ENCODE data around the gene CFAP61. TPM values are rescaled to one million over a fixed set of nuclear protein-coding genes. Genes with fewer than 3 reads are reported as not detected.

The CFAP61 gene
- total and polyA plus RNA-seq, 2 donors from 2014 or later: 0.58 to 2.6 TPM

GRCh38 chr20:20021835-20022234 lies 30.5 kb upstream of the CFAP61 start:
- Histone ChIP-seq H3K4me3 (ENCODE audit: low read length in 3 of 3) (no peak overlapping the region), H3K36me3 (ENCODE audit: control insufficient read depth in 2 of 3, insufficient read depth in 3 of 3, low read length in 3 of 3) (peaks cover 0 to 5% (median 2%) of the 10 kb centered on the region in 3 donors), H3K27me3 (ENCODE audit: control insufficient read depth, insufficient read depth, low read length) (no peaks in the 10 kb centered on the region), H3K9ac (ENCODE audit: low read length in 3 of 3) (no peak overlapping the region), H3K9me3 (ENCODE audit: control insufficient read depth in 2 of 3, insufficient read depth in 1 of 3, low read length in 3 of 3) (no peaks in the 10 kb centered on the region), H3K4me1 (ENCODE audit: control insufficient read depth in 2 of 3, insufficient read depth in 2 of 3, low read depth in 1 of 3, low read length in 3 of 3) (peaks cover 0 to 18% (median 11%) of the 10 kb centered on the region in 3 donors), H3K27ac (ENCODE audit: low read depth in 2 of 2, low read length in 2 of 2) (no peak overlapping the region)
- intact Hi-C loops (cut with DNase I): no loop called here
- TF ChIP-seq CTCF (IDR thresholded peaks at IDR 0.05; ENCODE audit: borderline replicate concordance, extremely low read depth, insufficient read depth): no peak
- DNase-seq (no peak), FAIRE-seq (no peak)

GRCh38 chr20:20022498-20022897 lies 29.8 kb upstream of the CFAP61 start:
- no peak for FAIRE-seq
- no peaks in the 10 kb centered on the region for H3K27me3 ChIP-seq (ENCODE audit: control insufficient read depth, insufficient read depth, low read length)
- H3K36me3 ChIP-seq (ENCODE audit: control insufficient read depth in 2 of 3, insufficient read depth in 3 of 3, low read length in 3 of 3): peaks cover 2 to 5% (median 3%) of the 10 kb centered on the region in 3 donors
- no peak overlapping the region for H3K9ac ChIP-seq (ENCODE audit: low read length in 3 of 3)
- no peak for DNase-seq
- intact Hi-C loops (cut with DNase I): no loop called here
- TF ChIP-seq CTCF (IDR thresholded peaks at IDR 0.05; ENCODE audit: borderline replicate concordance, extremely low read depth, insufficient read depth): no peak
- no peak overlapping the region for H3K27ac ChIP-seq (ENCODE audit: low read depth in 2 of 2, low read length in 2 of 2)
- H3K9me3 ChIP-seq (ENCODE audit: control insufficient read depth in 2 of 3, insufficient read depth in 1 of 3, low read length in 3 of 3): no peaks in the 10 kb centered on the region
- H3K4me3 ChIP-seq (ENCODE audit: low read length in 3 of 3): no peak overlapping the region
- peaks cover 0 to 18% (median 11%) of the 10 kb centered on the region in 3 donors for H3K4me1 ChIP-seq (ENCODE audit: control insufficient read depth in 2 of 3, insufficient read depth in 2 of 3, low read depth in 1 of 3, low read length in 3 of 3)

GRCh38 chr20:20023395-20023794 lies 28.9 kb upstream of the CFAP61 start:
- no peak for TF ChIP-seq CTCF (IDR thresholded peaks at IDR 0.05; ENCODE audit: borderline replicate concordance, extremely low read depth, insufficient read depth)
- Histone ChIP-seq H3K9me3 (ENCODE audit: control insufficient read depth in 2 of 3, insufficient read depth in 1 of 3, low read length in 3 of 3) (no peaks in the 10 kb centered on the region), H3K4me1 (ENCODE audit: control insufficient read depth in 2 of 3, insufficient read depth in 2 of 3, low read depth in 1 of 3, low read length in 3 of 3) (peaks cover 0 to 13% (median 9%) of the 10 kb centered on the region in 3 donors), H3K9ac (ENCODE audit: low read length in 3 of 3) (no peak overlapping the region), H3K27ac (ENCODE audit: low read depth in 2 of 2, low read length in 2 of 2) (no peak overlapping the region), H3K27me3 (ENCODE audit: control insufficient read depth, insufficient read depth, low read length) (no peaks in the 10 kb centered on the region), H3K36me3 (ENCODE audit: control insufficient read depth in 2 of 3, insufficient read depth in 3 of 3, low read length in 3 of 3) (peaks cover 2 to 5% (median 4%) of the 10 kb centered on the region in 3 donors), H3K4me3 (ENCODE audit: low read length in 3 of 3) (no peak overlapping the region)
- no peak for DNase-seq
- intact Hi-C loops (cut with DNase I): no loop called here
- FAIRE-seq: no peak

- Histone ChIP-seq H3K9me3 (ENCODE audit: control insufficient read depth in 2 of 3, insufficient read depth in 1 of 3, low read length in 3 of 3) (no peaks in the 10 kb centered on the region), H3K27me3 (ENCODE audit: control insufficient read depth, insufficient read depth, low read length) (no peaks in the 10 kb centered on the region), H3K9ac (ENCODE audit: low read length in 3 of 3) (no peak overlapping the region), H3K36me3 (ENCODE audit: control insufficient read depth in 2 of 3, insufficient read depth in 3 of 3, low read length in 3 of 3) (peaks cover 2 to 7% (median 4%) of the 10 kb centered on the region in 3 donors), H3K4me3 (ENCODE audit: low read length in 3 of 3) (no peak overlapping the region), H3K4me1 (ENCODE audit: control insufficient read depth in 2 of 3, insufficient read depth in 2 of 3, low read depth in 1 of 3, low read length in 3 of 3) (peaks cover 0 to 5% (median 0%) of the 10 kb centered on the region in 3 donors), H3K27ac (ENCODE audit: low read depth in 2 of 2, low read length in 2 of 2) (no peak overlapping the region)
- intact Hi-C loops (cut with DNase I): no loop called here
- TF ChIP-seq CTCF (IDR thresholded peaks at IDR 0.05; ENCODE audit: borderline replicate concordance, extremely low read depth, insufficient read depth): no peak
- FAIRE-seq (no peak), DNase-seq (peak in 2 of 5 donors; percentile 36 to 55)
Observed at GRCh38 chr20:20024942-20025341, 27.4 kb upstream of the CFAP61 start.

All from kidney (tissue), 14 donors.